Stimulated activated CD4-positive, alpha-beta T cell treated with anti-CD3 and anti-CD28 coated beads, Interleukin-1b, Interleukin-23, amount 100 ng/mL, for 48 hours (primary cell): ENCODE measurements around the gene TMEM156.
"Not testable (repeated sequence)": the region's sequence is repeated elsewhere in the genome, so short reads cannot be mapped to it uniquely, and the experiment has no call there.

Experiments
- DNase-seq: peaks from one replicate; pipeline ENCODE4 v3.0.0-alpha.2; 2020

TMEM156 gene

DNA sequence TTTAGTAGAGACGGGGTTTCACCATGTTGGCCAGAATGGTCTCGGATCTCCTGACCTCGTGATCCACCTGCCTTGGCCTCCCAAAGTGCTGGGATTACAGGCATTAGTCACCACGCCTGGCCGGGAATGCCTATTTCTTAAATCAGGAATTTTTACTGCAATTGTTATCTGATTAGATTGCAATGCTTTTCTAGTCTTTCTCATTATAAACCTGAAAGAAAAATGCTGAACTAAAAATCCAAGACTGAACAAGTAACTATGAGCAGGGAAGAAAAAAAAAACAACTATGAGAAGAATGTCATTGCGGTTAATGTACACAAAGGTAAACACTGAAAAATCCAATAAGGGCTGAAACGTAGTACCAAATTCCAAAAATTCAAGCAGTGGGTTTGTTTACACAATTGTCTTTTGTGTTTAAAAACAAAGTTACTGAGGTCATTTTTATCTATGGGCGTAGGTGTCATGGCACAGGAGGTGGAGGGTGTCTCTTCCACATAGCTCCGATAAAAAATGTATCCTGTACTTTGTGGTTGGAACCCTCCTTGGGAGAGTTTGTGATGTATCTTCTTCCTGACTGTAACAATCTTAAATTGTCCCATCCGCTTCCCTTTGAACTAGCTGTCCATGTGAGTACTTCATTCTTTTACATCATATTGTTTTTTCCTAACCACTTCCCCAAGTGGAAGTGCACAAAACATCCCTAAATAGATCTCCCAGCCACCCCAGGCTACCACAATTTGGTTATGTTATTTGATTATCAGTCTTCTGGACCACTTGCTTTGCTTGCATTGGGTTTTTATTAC, 11.1 kb upstream of the TMEM156 start:
- no peak for DNase-seq

DNA sequence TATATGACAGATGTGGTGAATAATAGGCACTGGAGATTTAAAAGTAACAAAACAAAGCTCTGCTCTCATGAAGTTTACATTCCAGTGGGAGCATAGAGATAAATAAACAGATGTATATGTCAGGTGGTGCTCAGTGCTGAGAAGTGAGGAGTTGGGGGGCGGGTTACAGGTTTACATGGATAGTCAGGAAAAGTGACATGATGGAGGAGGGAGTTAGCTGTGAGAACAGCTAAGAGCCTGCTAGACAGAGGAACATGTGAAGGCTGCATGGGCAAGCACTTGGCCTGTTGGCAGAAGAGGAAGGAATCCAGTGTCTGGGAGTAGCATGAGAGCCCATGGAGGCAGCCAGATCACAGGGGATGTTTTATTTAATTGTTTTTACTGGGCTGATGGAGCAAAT, 10.2 kb upstream of the TMEM156 start:
- DNase-seq: no peak

DNA sequence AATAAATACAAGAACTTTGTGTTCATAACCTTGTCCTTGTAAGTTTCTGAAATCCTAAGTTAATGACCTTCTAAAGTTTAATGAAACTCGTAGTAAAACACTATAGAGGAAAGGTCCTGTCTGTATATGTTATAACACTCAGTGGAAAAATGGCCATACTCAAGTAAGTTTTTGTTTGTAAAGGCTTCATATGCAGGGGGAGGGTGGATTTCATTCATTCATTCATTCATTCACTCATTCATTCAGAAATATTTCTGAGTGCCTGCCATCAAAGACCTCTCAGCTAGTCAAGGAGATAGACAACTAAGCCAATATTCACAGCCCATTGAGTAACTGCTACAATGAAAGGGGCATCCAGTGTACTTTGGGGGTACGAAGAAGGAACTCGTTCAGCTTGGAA, 6.9 kb upstream of the TMEM156 start:
- no peak for DNase-seq

DNA sequence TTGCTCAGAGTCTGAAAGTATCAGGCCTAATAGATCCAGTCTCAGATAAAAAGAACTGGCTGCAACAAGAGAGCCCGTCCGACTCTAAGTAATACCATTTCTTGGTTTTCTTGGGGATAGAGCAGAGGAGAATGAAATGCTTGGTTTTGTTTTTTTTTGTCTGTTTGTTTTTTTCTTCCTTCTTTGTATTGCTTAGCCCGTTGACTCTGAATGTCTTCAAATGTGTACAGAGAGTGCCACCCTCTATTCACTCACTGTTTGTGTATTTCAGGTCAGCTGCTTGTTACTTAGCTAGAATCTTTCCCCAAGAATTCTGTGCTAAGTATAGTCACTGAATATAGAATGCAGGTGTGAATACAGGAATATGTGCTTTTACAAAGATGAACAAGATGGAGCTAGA, 5.7 kb upstream of the TMEM156 start:
- DNase-seq: no peak

DNA sequence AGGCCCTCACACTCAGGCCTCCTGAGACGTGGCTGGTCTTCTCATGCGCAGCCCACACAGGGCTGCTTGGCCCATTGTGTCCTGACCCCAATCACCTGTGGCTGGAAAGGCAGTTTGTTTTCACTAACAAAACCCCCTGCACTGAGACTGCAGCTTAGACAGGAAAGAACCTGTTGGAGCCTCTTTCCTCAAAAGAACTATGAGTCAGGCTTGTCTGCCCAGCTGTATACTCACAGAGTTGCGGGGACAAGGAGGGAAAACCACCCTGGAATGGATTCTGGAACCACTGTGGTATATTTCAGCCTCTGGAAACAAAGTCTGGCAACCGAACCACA, 5.2 kb upstream of the TMEM156 start:
- DNase-seq: no peak

DNA sequence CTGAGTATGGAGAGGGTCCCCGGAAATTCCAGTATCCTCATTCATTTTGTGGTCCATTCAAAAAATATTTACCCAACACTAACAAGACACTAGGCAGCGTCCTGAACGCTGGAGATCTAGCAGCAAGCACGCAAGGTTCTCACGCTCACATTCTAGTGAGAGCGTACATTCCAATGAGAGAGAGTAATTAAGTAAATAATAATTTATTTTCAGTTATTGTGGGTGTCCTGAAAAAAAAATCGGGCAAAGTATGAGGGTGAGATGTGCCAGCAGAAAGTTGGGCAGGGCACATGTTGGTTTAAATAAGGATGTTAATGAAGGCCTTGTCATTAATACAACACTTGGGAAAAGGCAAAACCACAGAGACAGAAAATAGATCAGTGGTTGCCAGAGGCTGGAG, 4.0 kb upstream of the TMEM156 start:
- DNase-seq: no peak

DNA sequence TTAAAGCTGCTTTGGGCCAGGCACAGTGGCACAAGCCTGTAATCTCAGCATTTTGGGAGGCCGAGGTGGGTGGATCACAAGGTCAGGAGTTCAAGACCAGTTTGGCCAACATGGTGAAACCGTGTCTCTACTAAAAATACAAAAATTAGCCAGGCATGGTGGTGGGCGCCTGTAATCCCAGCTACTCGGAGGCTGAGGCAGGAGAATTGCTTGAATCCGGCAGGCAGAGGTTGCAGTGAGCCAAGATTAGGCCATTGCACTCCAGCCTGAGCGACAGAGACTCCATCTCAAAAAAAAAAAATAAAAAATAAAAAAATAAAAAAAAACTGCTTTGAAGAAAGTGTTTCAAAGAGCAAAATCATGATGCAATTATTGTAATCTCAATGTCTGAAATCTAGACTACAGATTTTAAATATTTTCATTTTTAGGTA, 604 bp downstream of the TMEM156 start:
- peak; percentile 16 for DNase-seq

DNA sequence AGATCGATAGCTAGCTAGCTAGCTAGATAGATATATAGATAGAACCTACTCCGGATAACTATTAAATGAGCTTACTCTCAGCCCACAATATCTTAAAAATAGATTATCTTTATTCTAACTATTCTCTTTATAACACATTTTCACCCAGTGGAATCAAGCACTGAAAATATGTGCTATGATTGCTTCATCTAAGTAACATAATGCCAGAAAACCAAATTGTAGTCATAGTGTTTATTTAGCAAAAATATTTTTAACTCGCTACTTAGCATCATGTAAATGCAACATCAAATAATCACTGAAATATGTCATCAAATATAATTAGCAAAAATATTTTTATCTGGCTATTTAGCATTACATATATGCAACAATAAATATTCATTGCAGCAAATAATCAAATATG, 1.5 kb downstream of the TMEM156 start:
- no peak for DNase-seq

DNA sequence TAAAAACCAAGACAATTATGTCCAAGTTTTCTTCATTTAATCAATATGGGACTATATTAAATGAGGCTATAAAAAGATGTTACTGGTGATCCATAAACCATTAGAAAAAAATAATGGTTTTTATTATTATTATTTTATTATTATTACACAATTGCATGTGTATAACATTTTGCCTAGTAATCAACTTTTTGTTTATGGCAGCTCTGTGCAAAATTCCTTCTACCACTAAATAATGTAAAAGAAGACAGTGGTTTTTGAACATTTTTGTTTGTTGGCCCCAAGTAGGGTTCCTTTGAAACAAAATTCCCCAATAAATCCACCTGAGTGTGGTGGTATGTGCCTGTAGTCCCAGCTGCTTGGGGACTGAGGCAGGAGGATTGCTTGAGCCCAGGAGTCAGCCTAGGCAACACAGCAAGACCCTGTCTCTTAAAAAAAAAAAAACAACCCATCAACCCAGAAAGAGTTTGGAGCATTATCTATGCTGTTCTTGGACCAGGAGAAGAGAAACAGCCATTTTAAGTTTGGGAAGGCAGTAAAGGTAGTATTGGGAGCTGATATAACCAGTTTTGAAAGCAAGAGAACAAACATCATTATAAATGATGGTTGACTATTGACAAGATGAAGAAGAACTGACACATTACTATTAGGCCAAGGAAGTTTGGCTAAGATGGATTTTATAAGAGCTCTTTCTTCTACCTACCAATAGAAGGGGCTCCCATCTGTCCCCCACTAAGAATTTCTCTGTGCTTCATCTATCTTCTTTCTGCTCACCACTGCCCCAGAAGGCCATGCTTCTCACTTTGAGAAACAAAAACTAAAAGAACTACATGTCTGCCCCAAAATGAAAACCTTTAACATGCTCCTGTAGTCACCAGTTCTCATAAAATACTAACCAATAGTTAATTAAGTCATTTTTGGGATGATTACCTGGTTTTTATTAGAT, 2.2 kb downstream of the TMEM156 start:
- no peak for DNase-seq

DNA sequence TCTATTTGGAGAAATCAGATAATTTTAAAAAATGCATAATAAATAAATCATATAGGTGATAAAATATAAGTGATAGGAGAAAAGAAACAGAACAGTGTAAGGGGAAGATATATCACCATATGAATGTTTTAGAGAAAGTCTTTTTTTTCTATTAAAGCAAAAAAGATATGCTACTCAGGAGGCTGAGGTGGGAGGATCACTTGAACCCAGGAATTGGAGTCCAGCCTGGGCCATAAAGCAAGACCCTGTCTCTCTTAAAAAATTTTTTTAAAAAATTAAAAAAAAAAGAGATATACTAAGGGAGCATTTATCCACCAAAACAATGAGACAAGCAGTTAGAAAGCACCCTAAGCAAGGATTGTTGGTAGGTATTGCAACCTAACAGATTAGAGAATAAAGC, 6.1 kb downstream of the TMEM156 start:
- no peak for DNase-seq

DNA sequence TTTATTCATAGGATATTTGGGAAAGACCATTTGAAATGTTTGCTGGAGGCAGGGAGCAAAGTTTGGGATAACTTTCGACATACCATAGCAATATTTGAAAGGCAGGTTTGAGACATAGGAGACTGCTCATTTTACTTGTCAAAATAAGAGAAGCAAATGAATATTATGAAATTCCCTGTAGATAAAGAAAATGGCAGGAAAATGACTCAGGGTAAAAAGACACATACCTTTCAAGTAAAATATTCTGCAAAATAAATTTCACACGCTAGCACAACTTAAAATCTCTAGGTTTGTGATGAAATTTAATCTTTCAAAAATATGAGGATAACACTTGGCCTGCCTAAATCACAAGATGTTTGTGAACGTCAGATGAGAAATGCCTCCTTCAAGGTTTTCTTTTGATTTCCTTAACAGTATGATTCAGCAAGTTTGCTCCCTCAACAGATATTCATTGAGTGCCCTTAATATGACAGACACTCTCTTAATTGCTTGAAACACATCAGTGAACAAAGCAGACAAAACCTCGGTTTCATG, 6.6 kb downstream of the TMEM156 start:
- DNase-seq: no peak

DNA sequence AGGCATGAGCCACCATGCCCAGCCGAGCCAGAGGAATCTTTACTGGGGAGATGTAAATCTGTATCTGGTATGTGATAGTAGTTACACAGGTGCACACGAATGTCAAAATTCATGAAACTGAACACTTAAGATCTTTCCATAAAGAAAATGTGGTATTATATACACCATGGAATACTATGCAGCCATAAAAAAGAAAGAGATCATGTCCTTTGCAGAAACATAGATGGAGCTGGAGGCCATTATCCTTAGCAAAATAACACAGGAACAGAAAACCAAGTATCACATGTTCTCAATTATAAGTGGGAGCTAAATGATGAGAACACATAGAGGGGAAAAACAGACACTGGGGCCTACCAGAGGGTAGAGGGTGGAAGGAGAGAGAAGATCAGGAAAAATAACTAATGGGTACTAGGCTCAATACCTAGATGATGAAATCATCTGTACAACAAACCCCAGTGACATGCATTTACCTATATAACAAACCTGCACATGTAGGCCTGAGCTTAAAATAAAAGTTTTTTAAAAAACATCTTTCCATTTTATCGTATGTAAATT, 7.8 kb downstream of the TMEM156 start:
- DNase-seq: no peak

DNA sequence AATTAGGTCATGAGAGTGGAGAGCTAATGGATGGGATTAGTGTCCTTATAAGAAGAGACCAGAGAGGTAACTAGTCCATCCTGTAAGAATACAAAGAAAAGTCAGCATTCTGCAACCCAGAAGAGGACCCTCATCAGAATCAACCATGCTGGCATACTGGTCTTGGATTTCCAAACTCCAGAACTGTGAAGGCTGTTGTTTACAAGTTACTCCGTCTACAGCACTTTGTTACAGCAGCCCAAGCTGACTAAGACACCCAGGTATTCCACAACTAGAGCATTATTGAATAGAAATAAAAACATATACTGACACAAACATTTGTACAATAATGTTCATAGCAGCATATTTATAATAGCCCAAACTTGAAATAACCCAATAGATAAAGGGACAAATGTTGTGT, 9.2 kb downstream of the TMEM156 start:
- DNase-seq: no peak

DNA sequence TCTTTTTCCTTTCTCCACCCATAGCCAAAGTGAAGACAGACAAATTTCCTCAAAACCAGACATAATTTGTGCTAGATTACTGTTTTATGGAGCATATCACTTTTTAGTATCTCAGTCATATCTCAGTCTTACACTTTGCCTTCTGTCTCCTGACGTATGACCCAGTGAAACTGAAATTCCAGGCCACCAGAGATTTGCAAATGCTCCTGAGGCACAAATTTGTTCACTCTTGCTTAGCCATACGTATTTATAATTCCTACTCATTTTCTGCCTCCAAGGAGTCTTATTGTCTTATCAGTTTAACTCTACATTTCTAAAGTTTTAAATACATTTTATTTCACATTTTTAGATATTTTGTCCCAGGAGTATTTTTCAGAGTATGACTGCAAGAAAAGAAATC, 10.0 kb downstream of the TMEM156 start:
- DNase-seq: no peak

DNA sequence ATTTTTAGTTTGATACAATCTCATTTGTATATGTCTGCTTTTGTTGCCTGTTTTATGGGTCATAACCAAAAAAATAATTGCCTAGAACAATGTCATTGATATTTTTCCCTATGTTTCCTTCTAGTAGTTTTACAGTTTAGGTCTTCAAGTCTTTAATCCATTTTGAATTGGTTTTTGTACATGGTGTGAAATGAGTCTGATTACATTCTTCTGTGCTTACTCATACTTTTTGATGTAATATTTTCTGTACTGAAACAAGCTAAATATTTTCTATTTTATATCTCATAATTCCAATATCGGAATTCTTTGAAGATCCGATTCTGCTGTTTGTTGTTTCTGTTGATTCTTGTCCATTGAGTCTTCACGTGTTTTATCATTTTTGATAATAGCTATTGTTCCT, 10.6 kb downstream of the TMEM156 start:
- DNase-seq: no peak

DNA sequence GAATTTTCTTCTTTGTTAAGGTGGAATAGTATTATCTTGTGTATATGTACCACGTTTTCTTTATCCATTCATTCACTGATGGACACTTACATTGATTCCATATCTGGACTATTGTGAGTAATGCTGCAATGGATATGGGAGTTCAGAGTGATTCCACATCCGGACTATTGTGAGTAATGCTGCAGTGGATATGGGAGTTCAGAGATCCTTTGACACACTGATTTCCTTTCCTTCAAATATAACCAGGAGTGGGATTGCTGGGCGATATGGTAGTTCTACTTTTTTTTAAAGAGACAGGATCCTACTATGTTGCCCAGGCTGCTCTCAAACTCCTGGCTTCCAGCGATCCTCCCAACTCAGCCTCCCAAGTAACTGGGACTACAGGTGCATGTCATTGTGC, 12.1 kb downstream of the TMEM156 start:
- DNase-seq: no peak

DNA sequence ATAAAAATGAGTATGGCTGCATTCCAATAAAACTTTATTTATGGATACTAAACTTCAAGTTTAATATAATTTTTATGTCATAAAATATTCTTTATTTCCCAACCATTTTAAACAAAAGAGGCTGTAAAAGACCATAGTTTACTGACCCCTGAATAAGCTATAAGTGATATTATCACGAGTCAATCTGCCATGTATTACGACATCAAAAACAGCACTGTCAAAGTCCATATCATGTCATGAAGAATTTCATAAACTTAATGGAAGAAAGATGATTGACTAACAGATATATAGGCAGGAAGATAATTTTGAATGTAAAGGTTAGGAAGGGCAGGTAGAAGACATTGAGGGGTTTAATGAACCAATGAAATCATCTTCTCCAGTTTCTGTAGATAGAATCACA, 18.2 kb downstream of the TMEM156 start:
- DNase-seq: no peak

DNA sequence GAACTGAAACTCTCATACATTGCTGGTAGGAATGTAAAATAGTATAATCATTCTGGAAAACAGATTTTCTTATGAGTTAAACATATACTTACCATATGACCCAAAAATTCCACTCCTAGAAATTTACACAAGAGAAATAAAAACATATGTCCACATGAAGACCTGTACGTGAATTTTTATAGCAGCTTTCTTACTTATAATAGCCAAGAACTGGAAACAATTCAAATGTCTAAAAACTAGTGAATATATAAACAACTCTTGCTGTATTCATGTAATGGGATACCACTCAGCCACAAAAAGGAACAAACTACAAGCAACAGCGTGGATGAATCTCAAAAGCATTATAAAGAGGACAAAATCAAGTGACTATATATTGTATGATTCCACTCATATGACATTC, 27.5 kb downstream of the TMEM156 start:
- DNase-seq: no peak

DNA sequence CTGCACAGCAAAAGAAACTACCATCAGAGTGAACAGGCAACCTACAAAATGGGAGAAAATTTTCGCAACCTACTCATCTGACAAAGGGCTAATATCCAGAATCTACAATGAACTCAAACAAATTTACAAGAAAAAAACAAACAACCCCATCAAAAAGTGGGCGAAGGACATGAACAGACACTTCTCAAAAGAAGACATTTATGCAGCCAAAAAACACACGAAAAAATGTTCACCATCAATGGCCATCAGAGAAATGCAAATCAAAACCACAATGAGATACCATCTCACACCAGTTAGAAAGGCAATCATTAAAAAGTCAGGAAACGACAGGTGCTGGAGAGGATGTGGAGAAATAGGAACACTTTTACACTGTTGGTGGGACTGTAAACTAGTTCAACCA, 30.2 kb downstream of the TMEM156 start:
- DNase-seq: not testable (repeated sequence)

DNA sequence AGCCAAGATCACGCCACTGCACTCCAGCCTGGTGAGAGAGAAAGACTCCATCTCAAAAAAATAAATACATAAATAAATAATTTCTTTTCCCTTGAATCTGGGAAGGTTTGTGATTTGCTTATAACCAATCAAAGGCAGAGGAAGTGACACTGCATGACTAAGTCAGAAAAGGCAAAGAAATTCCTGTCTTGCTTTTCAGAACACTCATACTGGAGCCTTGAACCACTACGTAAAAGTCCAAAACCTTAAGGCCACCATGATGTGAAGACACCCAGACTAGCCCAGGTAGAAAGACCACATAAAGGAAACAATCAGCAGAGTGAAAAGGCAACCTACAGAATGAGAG, 36.6 kb downstream of the TMEM156 start:
- no peak for DNase-seq

DNA sequence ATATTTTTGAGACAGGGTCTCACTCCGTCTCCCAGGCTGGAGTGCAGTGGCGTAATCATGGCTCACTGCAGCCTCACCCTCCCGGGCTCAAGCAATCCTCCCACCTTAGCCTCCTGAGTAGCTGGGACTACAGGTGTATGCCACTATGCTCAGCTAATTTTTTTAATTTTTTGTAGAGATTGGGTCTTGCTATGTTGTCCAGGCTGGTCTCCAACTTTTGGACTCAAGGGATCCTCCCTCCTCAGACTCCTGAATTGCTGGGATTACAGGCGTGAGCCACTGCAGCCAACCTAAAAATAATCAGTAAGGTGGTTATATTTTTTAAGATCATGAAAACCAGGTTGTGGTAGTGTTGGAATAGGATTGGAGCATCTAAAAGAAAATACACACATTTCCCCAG, 38.1 kb downstream of the TMEM156 start:
- DNase-seq: no peak

DNA sequence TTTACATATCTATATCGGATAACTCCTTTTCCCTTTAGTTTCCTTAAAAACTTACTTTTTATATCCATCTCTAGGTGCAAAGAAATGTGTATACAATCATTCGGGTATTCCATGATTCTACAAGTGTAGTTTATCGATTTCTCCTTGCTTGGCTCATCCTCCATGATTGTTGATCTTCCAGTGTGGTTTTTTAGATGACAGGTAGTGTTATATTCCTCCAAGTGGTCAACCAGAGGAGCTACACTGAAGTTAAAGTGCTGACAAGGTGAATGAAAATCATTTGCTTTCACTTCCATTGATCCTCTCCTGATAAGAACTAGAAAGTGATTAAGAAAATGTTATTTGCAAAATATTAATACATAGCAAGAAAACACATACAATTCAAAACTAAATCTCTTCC, 38.5 kb downstream of the TMEM156 start:
- no peak for DNase-seq

DNA sequence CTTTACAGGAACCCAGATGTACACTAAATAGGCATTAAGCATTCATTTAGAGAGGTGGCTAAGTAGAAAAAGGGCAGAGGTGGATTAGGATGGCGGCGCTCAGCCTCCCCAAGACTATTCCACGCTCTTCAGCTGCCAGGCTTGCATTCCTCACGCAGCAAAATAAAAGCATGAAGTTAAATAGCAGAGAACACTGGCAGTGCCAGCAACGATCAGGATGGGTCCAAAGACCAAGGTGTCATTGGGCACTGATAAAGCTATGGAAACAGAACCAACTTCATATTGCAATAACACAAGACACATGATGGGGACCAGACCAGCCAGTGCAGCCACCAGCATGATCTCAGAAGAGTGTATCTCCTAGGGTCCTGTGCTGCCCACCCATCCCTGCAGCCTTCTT, 42.0 kb downstream of the TMEM156 start:
- DNase-seq: no peak

DNA sequence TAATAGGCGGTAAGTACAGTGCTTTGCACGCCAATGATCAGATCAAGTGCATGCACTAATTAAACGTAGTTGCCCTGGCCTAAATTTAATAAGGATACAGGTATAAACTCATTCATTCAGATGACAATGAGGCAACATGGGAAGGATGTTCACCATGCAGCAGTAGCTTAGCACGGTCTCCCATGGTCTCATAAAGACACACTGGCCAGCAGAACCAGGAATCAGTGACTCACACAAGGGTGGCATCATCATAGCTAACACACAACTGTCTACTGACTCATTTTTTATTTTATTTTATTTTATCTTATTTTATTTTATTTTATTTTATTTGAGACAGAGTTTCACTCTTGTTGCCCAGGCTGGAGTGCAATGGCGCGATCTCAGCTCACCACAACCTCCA, 42.7 kb downstream of the TMEM156 start:
- DNase-seq: no peak
